HL-60/S4 treated with retinoic acid at 250 ng/mL for 4 days and 3 days (cell line): ENCODE results near the gene GPR50.

Experiments used
- in situ Hi-C: fragments of 300-500 bp; cut with MboI; formaldehyde crosslinking; loops from 2 replicates; pipeline ENCODE4 v1.7.0; 2022; ENCODE audit warnings: low sequenced_read_pairs

The GPR50 gene

DNA sequence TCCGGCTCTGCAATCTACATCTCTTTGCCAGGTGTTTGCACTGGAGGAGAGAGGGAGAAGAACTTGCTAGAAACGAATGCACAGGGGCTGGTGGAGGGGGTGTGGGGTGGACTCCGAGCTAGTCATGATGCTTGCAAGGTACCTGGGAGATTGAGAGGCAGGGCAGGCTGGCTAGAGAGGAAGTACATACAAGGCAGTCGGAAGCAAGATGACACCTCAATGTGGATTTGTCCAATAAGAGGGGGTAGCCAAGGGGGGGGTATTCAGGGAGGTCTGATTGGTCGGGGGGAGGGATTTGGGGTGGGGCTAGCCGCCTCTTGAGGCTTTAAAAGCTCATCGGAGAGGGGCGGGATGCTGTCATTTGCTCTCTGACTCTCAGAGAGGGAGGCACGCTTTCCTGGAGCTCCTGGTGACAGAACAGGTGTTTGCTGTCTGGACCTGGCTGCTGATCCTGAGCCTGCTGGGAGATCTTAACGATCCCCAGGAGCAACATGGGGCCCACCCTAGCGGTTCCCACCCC lies at the start of gene GPR50:
TSS of gene GPR50 (plus strand) at position 354 of the 520 bp plus-strand sequence. CDS start at position 492, 138 bp downstream.
- in situ Hi-C loops, result no loop called here

DNA sequence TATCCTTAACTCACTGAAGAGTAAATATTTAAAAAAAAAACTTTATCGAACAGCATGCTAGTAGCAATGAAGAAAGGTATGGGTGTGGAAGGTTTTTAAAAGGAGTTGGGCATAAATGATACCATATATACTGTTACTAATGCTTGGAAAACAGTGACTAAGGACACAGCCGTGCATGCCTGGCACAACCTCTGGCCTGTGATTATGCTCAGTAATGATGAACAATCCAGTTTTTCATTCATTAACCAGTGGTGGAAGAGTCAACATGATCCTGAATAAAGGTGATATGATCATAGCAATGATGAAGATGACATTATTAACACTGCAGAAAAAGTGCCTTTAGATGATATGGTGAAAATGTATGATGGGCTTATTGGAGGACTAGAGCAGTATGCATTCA lies 43.9 kb upstream of the GPR50 start:
- in situ Hi-C loops, result no loop called here

DNA sequence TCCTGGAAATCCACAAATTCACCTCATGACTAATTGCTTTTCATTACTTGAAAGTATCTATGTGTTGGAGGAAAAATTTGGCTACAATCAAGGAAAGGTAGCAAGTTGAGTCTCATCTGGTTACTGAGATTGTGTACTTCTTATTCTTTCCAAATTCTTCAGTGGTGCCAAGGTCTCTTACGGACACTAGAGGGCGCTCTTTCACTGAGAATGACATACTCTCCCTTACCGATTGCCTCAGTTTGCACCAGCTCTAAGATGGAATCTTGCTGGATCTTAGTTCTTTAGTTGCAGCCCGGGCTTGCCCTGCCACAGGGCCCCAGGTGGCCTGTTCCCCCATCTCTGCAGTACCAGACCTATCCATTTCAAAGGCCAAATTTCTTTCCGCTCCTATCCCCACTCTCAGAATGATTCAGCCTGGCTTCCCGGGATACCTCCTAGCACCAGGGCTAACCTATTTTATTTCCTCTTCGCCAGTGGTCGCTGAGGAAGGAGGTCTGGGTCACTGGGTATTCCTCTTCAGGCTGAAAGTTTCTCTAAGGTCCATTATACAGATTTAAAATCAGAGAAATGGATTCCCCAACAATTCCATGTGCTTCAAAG lies 24.6 kb upstream of the GPR50 start:
- in situ Hi-C loops, result loop anchor here (25.0 kb wide), 1 partner anchor 536 kb away; the partner anchor contains the start of gene PRRG3

DNA sequence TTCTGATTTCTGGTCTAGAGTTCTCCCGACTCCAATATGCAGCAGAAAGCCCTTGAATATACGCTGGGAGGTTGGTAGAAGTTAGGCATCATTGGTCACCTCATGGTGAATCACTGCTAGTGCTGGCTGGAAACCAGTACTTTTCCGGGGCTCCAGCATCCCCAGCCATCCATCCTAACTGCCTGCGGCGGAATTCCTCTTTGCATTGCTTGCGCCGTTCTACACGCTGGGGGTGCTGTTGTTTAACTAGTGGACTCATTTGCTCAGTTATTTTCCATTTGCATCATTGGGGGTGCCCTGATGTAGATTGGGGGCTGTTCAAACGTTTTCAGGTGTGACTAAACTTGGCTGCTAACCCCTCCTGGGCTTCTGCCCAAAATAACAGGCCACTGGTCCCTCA lies 23.3 kb upstream of the GPR50 start:
- in situ Hi-C loops, result loop anchor here (25.0 kb wide), 1 partner anchor 534 kb away; the partner anchor contains the start of gene PRRG3

DNA sequence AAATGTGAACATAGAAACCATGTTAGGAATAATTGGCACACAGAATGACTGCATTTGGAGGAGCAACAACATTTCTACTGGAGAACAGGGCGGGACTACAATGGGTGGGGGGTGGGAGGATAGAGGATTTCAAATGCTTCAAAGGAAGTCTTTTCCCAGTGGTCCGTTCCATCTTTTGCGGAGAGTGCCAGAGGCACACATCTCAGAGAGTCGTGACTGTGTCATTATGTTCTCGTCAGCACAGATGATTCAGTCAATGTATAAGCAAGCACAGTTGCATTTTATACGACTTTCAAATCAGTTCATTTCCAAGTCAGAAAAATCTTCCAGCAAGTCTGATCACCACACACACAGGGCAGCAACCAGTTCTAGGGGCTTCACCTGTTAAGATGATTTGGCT lies 22.7 kb upstream of the GPR50 start:
- in situ Hi-C loops, result loop anchor here (25.0 kb wide), 1 partner anchor 534 kb away; the partner anchor contains the start of gene PRRG3

DNA sequence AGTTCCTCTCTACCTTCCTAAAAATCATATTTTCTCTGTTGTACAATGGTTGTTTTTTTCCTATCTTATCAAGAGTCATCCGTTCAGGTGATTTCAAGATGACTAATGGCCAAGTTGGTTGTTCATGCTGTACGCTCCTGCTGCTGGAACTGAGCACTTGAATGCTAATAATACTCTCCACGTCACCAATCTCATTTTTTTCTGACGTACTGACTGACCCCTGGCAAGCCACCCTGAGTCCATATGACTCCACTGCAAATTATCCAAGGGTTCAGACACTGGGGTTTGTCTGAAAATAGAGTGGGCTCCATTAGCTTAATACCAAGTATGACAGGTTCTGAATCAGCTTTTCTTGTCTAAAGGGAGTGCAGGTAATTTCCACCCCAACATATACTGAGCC lies 21.1 kb upstream of the GPR50 start:
- in situ Hi-C loops, result loop anchor here (25.0 kb wide), 1 partner anchor 532 kb away; the partner anchor contains the start of gene PRRG3

DNA sequence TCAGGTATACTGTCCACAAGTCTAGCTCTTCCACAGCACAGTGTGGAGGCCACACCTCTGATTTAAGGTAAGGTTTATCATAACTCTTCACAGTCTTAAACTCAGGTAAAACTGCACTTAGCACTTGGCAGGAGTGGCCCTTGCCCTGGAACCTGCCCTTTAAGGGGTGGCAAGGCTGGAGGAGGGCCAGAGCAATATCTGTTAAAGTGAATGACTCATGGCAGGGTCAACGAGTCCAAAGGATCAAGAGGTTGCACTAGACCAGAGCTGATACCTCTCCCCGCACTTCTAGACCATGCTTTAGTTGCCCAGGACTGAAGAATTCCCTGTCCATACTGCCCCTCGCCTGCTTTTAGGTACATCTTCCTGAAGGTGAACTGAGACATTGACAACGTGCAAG lies 14.7 kb upstream of the GPR50 start:
- in situ Hi-C loops, result loop anchor here (25.0 kb wide), 1 partner anchor 526 kb away; the partner anchor contains the start of gene PRRG3

DNA sequence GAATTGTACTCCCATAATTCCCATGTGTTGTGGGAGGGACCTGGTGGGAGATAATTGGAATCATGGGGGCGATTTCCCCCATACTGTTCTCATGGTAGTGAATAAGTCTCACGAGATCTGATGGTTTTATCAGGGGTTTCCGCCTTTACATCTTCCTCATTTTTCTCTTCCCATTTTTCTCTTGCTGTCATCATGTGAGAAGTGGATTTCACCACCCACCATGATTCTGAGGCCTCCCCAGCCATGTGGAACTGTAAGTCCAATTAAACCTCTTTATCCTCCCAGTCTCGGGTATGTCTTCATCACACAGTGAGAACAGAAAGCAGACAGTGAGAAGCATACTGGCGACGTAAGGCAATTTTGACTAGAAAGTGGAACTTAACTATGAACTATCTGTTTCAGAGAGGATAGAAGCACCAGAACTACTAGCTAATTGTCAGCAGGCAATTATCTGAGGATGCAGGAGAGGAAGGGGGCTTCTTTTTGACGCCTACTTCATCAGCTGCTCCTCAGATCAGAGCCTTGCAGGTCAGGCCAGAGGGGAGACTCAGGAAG lies 8.5 kb upstream of the GPR50 start:
- in situ Hi-C loops, result loop anchor here (25.0 kb wide), 1 partner anchor 519 kb away; the partner anchor contains the start of gene PRRG3

DNA sequence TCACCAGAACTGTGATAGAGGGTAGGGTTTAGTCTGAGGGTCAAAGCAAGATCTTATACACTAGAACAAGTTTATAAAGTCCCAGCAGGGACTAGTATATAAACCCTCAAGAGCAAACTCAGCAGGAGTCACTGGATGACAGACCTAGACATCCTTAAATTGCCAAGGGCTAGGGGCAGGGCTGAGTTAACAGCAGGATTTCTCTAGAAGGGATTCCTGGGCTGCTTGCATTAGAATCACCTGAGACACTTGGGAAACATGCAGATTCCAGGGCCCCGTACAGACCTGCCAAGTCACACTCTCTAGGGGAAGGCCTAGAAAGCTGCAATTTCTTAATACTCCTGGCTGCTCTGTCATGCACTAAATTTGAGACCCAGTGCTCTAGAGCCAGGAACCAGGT lies 6.6 kb upstream of the GPR50 start:
- in situ Hi-C loops, result loop anchor here (25.0 kb wide), 1 partner anchor 518 kb away; the partner anchor contains the start of gene PRRG3

DNA sequence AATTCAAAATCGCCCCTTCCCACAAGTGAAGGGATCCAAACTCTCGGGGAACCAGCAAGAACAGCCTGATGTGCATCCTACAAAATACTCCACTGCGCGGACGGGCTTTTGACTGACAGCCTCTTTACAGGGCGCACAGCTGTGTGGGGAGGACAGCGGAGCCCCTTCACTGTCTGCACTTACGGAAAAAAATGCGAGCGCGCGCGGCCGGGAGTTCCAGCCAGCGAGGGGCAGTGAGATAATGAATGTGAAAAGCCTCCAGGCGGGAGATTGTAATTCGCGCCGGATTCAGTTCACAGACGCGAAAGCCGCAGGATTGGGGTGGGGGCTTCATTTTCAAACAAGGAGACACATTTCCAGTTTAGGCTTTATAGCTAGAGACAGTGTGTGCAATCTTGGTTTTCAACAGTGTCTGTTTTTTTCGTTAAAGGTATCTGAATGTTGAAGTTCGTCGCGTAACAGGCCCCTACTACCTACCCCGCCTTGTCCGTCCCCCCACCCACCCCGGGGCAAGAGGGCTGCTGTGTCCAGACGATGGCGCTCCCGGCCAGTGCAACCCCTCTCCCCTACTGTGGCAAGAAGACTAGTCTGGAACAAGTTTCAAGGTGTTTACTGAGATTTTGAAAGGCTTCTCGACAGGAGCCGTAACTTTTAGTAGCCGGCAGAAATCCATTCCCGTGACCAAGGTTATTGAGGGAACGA lies 1.7 kb upstream of the GPR50 start:
- in situ Hi-C loops, result loop anchor here (25.0 kb wide), 1 partner anchor 513 kb away; the partner anchor contains the start of gene PRRG3

DNA sequence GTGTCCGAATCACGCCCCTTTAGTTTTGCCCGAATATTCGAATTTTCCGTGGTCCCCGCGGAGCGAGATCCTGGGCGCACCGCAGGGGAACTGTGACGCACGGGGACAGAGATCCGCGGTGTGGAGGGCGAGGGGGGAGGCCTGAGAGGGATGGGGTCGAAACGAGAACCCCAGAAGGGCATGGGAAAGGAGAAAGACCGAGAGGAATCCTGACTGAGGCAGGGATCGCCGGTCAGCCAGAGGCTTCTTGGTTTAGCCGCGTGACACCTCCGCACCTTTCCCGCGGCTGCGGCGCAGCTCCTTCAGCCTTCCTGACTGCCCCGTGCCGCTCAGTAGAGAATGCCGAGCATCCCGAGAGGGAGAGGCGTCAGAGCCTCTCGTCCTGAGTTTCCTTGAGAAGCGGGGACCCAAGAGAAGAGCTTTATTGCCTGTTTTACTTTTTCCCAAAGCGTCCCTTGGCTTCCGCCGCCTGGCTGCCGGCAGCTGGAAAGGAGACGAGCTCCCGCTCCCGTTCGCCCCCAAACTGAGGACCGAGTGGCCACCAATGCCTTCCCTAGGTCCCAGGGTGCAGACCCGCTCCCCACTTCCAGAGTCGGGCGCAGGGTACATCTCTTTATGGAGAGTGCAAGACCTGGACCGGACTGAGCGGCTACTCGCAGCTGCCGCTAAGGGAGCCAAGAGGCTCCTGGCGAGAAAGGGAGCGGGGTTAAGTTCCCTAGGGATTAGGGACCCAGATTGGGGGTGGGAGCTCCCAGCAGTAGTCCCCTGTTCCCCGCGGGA lies 911 bp upstream of the GPR50 start:
- in situ Hi-C loops, result no loop called here

DNA sequence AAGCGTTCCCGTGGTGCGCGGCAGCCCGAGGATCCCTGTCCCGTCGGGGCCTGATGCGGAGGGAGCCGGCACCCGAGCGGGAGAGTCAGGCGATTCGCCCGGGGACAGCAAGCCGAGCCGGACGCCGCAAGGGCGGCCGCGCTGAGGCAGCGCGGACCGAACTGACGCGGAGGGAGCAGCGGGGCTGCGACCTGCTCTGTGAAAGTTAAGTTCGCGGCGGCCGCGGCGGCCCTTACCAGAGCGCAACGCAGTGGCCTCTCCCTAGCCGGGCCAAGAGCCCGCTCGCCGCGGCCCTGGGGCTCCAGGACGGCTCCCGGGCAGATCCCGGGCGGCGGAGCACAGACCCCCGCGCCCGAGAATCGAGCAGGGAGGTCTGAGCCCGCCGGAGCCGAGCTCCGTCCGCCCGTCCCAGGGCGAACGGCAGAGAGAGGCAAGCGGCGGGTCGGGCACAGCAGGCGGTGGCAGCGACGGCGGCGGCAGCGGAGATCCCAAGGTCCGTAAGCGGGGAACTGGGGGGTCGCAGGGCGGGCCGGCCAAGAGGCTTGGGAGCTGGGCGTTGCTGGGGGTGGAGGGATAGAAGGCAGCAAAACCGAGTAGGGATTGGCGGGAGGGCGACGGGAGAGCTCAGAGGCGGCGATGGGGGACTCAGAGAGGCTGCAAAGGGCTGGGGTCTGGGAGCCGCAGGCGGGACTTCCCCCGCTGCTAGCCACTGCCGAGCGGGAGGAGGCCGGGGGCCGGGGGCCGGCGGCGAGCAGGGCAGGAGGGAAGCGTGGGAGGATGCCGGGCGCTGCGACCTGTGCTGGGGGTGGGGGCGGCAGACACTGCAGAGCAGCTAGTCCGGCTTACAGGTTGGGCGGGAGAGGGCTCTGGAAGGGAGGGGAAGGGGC lies 1.0 kb downstream of the GPR50 start:
- in situ Hi-C loops, result no loop called here

DNA sequence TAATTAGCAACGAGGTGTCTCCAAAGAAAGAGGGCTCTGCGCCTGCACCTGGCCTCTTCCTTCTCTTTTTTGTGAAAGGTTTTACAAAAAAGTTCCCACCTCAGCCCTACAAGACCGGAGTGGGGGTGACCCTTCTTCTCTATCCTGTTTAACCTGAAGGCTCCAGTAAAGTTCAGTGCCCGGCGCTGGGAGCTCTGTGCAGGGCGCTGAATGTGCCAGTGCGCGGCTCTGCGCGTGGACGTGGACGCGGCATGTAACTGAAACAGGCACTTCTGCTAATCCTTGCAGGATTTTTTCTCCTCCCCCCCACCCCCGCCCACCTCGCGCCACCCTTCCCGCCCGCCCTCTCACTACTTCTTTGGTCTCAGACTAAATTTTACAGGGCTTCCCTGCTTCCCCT lies 2.4 kb downstream of the GPR50 start:
- in situ Hi-C loops, result no loop called here

DNA sequence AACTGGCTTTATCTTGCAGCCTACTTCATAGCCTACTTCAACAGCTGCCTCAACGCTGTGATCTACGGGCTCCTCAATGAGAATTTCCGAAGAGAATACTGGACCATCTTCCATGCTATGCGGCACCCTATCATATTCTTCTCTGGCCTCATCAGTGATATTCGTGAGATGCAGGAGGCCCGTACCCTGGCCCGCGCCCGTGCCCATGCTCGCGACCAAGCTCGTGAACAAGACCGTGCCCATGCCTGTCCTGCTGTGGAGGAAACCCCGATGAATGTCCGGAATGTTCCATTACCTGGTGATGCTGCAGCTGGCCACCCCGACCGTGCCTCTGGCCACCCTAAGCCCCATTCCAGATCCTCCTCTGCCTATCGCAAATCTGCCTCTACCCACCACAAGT lies 4.0 kb downstream of the GPR50 start:
- in situ Hi-C loops, result no loop called here

DNA sequence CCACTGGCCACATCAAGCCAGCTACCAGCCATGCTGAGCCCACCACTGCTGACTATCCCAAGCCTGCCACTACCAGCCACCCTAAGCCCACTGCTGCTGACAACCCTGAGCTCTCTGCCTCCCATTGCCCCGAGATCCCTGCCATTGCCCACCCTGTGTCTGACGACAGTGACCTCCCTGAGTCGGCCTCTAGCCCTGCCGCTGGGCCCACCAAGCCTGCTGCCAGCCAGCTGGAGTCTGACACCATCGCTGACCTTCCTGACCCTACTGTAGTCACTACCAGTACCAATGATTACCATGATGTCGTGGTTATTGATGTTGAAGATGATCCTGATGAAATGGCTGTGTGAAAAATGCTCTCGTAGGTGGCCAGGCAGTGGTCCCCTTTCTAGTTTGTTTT lies 4.7 kb downstream of the GPR50 start:
- in situ Hi-C loops, result no loop called here

DNA sequence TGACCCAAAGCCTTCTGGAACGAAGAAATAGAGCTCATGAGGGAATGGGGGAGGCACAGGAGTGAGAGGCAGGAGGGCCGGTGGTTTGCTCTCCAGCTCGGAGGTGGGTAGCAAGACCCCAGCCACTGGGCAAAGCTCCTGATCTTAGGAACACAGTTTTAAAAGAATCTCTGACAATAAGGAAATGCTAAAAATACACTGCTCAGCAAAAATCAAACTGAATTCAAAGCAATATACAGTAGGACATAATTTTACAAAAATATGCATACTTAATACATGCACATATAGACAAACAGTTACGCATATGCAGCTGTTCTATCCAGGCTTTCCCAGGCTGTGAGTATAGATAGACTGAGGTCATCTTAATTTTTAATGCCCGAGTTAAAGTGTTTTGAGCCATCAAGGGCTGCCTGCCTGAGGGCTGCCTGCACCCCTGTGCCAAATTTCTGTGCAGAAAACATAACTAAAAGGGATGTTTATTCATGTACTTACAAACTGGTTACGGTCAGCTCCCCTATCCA lies 6.9 kb downstream of the GPR50 start:
- in situ Hi-C loops, result no loop called here

DNA sequence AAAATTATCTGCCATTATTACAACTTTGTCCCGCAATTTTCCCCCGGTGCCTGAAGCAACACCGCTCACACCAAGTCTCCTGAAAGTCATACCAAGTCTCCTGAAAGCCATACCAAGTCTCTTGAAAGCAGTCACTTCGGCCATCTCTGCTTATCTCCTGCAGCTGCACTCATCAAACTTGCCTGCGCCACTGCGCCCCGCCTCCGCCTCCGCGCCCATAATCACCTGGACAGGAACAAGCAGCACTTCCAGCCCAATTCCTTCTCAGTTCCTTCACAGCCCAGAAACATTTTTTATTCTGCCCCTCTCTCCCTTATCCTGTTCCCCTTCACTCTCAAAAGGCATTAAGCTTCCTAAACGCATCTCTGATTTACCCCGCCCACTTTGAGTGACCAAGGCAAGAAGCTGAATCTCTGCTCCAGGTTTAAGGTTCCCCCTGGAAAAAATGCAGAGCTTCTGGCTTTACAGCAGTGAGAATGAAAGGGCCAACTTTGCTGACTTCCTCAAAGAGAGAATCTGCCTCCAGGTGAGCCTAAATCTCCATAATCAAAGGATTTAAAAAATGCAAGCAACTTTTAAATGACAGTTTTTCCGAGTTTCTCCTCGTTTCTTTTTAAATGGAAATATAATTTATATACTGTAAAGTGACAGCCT lies 7.7 kb downstream of the GPR50 start:
- in situ Hi-C loops, result no loop called here

DNA sequence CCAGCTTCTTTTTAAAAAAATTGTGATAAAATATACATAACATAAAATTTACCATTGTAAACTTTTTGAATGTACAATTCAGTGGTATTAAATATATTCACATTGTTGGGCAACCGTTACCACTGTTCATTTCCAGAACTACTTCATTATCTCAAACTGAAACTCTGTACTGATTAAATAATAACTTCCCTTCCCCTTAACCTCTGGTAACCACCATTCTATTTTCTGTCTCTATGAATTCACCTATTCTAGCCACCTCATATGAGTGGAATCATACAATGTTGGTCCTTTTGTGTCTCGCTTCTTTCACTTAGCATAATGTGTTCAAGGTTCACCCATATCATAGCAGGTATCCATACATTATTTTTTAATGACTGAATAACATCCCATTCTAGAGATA lies 8.3 kb downstream of the GPR50 start:
- in situ Hi-C loops, result no loop called here

DNA sequence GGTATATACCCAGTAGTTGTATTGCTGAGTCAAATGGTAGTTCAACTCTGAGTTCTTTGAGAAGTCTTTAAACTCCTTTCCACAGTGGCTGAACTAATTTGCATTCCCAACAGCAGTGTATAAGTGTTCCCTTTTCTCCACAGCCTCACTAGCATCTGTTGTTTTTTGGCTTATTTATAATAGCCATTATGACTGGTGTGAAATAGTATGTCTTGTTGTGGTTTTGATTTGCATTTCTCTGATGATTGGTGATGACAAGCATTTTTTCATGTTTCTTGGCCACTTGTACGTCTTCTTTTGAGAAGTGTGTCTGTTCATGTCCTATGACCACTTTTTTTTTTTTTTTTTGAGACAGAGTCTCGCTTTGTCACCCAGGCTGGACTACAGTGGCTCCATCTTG lies 30.5 kb downstream of the GPR50 start:
- in situ Hi-C loops, result no loop called here
